ENCODE measurements around the gene KAT2A. TPM values are rescaled to one million over a fixed set of nuclear protein-coding genes. Genes with fewer than 3 reads are reported as not detected.

Gene KAT2A
- total and polyA plus RNA-seq, 2 donors from 2014 or later = 38.6 TPM

DNA sequence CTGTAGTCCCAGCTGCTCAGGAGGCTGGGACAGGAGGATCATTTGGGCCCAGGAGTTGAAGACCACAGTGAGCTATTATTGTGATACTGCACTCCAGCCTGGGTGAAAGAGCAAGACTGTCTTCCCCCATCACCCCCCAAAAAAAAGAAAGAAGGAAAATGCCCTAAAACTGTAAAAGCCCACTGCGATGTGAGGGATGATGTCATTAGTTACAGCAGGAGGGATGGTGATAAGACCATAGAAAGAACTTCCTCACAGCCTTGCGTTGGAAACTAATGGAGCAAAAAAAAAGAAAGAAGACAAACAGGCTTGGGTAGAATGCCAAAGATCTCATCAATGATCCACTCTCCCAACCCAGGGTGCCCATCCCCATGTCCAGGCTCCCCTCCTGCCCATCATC is 41.6 kb downstream of the KAT2A start:
- no peak overlapping the region for H3K27ac ChIP-seq (ENCODE audit: low read depth in 2 of 2, low read length in 2 of 2)
- no peaks in the 10 kb centered on the region for H3K9me3 ChIP-seq (ENCODE audit: control insufficient read depth in 2 of 3, insufficient read depth in 1 of 3, low read length in 3 of 3)
- H3K36me3 ChIP-seq (ENCODE audit: control insufficient read depth in 2 of 3, insufficient read depth in 3 of 3, low read length in 3 of 3) = no peaks in the 10 kb centered on the region
- intact Hi-C loops (cut with DNase I) = no loop called here
- no peaks in the 10 kb centered on the region for H3K27me3 ChIP-seq (ENCODE audit: control insufficient read depth, insufficient read depth, low read length)
- FAIRE-seq (no peak), DNase-seq (no peak)
- no peak overlapping the region for H3K4me3 ChIP-seq (ENCODE audit: low read length in 3 of 3)
- H3K9ac ChIP-seq (ENCODE audit: low read length in 3 of 3) = no peak overlapping the region
- TF ChIP-seq, protein P1, sequence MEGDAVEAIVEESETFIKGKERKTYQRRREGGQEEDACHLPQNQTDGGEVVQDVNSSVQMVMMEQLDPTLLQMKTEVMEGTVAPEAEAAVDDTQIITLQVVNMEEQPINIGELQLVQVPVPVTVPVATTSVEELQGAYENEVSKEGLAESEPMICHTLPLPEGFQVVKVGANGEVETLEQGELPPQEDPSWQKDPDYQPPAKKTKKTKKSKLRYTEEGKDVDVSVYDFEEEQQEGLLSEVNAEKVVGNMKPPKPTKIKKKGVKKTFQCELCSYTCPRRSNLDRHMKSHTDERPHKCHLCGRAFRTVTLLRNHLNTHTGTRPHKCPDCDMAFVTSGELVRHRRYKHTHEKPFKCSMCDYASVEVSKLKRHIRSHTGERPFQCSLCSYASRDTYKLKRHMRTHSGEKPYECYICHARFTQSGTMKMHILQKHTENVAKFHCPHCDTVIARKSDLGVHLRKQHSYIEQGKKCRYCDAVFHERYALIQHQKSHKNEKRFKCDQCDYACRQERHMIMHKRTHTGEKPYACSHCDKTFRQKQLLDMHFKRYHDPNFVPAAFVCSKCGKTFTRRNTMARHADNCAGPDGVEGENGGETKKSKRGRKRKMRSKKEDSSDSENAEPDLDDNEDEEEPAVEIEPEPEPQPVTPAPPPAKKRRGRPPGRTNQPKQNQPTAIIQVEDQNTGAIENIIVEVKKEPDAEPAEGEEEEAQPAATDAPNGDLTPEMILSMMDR (IDR thresholded peaks at IDR 0.05; ENCODE audit: borderline replicate concordance, extremely low read depth, insufficient read depth) = no peak
- no peaks in the 10 kb centered on the region for H3K4me1 ChIP-seq (ENCODE audit: control insufficient read depth in 2 of 3, insufficient read depth in 2 of 3, low read depth in 1 of 3, low read length in 3 of 3)

DNA sequence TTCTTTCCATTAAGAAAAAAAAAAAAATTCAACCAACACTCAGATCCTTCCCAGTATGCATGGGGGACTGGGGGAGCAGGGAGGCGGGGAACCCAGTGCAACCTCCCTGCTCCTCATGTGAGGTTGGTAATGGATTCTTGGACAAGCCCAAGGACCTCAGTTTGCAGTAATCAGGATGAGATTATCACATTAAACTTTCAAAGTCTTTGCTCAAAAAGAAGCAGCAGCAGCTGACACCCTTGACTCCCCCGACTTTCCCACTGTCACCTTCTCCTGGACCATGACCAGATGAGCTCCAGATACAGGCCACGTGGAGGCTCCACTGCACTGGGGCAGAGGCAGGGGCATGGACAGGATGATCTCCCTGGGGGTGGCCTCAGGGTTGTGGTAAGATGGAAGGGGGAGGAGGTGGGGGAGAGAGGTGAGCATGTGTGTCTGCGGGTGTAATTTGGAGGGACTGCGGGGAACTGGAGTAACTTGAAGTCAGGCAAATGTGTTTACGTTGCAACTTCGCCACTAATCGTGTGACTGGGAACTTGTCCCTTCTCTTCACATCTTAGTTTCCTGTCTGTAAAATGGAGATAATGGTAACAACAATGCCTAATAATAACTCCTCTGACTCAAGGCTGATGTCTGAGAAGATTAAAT is 42.6 kb downstream of the KAT2A start:
- intact Hi-C loops (cut with DNase I) = no loop called here
- Histone ChIP-seq H3K9ac (ENCODE audit: low read length in 3 of 3) (no peak overlapping the region), H3K36me3 (ENCODE audit: control insufficient read depth in 2 of 3, insufficient read depth in 3 of 3, low read length in 3 of 3) (no peaks in the 10 kb centered on the region), H3K9me3 (ENCODE audit: control insufficient read depth in 2 of 3, insufficient read depth in 1 of 3, low read length in 3 of 3) (no peaks in the 10 kb centered on the region), H3K27me3 (ENCODE audit: control insufficient read depth, insufficient read depth, low read length) (no peaks in the 10 kb centered on the region), H3K4me1 (ENCODE audit: control insufficient read depth in 2 of 3, insufficient read depth in 2 of 3, low read depth in 1 of 3, low read length in 3 of 3) (no peaks in the 10 kb centered on the region), H3K4me3 (ENCODE audit: low read length in 3 of 3) (no peak overlapping the region), H3K27ac (ENCODE audit: low read depth in 2 of 2, low read length in 2 of 2) (no peak overlapping the region)
- DNase-seq (peak in 1 of 5 donors; percentile 41), FAIRE-seq (no peak)
- TF ChIP-seq, protein P1 (IDR thresholded peaks at IDR 0.05; ENCODE audit: borderline replicate concordance, extremely low read depth, insufficient read depth) = no peak

DNA sequence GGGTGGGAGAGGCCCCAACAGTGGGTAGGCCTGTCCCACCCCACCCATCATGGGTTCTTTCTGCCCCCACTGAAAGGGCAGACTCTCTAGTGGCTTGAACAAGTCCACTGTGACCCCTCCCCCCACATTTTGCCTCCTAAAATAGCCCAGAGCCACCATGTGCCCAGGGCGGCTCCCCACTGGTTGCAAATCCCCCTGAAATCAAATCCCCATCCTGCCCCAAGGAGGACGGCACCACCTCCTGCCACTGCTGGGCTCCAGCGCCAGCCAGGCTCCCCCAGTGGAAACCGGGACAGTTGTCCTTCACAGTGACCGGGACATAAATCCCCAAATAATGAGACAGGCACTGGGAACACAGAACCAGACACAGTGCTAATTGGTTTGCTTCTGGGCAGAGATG is 43.4 kb downstream of the KAT2A start:
- Histone ChIP-seq H3K9me3 (ENCODE audit: control insufficient read depth in 2 of 3, insufficient read depth in 1 of 3, low read length in 3 of 3) (no peaks in the 10 kb centered on the region), H3K36me3 (ENCODE audit: control insufficient read depth in 2 of 3, insufficient read depth in 3 of 3, low read length in 3 of 3) (no peaks in the 10 kb centered on the region), H3K9ac (ENCODE audit: low read length in 3 of 3) (no peak overlapping the region), H3K27me3 (ENCODE audit: control insufficient read depth, insufficient read depth, low read length) (no peaks in the 10 kb centered on the region), H3K4me3 (ENCODE audit: low read length in 3 of 3) (no peak overlapping the region), H3K4me1 (ENCODE audit: control insufficient read depth in 2 of 3, insufficient read depth in 2 of 3, low read depth in 1 of 3, low read length in 3 of 3) (no peaks in the 10 kb centered on the region), H3K27ac (ENCODE audit: low read depth in 2 of 2, low read length in 2 of 2) (no peak overlapping the region)
- TF ChIP-seq, protein P1 (IDR thresholded peaks at IDR 0.05; ENCODE audit: borderline replicate concordance, extremely low read depth, insufficient read depth) = no peak
- intact Hi-C loops (cut with DNase I) = no loop called here
- no peak for FAIRE-seq
- no peak for DNase-seq
